GM12874 (cell line): ENCODE data around the gene RARB.

Source experiments
- CTCF ChIP-seq: IDR thresholded peaks from 2 replicates; pipeline ENCODE4 v1.5.1; 2011; ENCODE audit warnings: low read depth, mild to moderate bottlenecking, control low read depth, low read length, moderate library complexity; ENCODE audit not compliant: insufficient read depth

The RARB gene

DNA sequence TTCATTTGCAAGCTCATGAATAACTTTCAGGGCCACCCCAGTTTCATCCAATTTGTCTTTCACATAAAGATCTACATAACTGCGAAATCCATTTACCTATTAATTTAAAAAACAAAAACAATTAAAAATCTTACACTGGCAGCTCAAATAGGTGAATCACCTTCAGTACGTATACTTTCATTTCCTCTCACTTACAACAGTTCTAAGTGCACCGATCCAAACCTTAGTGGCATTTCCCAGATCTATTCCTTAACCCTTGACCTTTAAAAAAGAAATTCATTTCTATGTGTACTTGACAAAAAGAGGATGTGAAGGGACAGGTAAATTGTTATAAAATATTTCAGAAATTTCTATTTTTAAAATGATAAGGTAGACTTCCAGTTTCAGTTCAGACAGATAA is 205.9 kb downstream of the RARB start:
- no peak for TF ChIP-seq CTCF

GRCh38 chr3:25635038-25635437 is 207.0 kb downstream of the RARB start:
- no peak for TF ChIP-seq CTCF
